ENCODE data around the gene ZBTB2. TPM values are rescaled to one million over a fixed set of nuclear protein-coding genes. Genes with fewer than 3 reads are reported as not detected.

ZBTB2 gene
- total RNA-seq, 1 experiment from 2014 or later = 31.4 TPM

DNA sequence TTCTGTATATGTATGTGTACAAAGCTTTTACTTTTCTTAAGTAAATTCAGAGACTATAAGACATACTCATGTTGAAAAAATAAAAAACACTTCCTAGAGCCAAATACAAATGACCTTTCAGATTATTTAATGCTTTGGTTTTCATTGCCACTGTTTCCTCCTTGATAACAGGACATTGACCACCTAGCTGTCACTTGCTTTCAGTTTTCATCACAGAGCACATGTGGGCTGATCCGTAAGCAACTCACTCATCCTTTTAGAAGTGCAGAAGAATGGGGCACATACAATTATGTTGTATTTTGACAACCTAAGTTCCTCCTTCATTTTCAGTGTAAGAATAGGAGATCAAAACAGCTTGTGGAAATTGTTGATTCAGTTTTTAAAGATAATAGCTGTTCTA, 6.2 kb downstream of the ZBTB2 start:
- peaks cover 3% of the 10 kb centered on the region for H3K79me1 ChIP-seq (ENCODE audit: insufficient read depth, low read depth, low read length, poor library complexity, severe bottlenecking)
- no peak overlapping the region for H3K14ac ChIP-seq (ENCODE audit: insufficient read depth, low read length)
- no peak overlapping the region for H2AK5ac ChIP-seq (ENCODE audit: insufficient read length, low read length)
- H4K20me1 ChIP-seq (ENCODE audit: control insufficient read depth, insufficient read depth, insufficient read length) = no peaks in the 10 kb centered on the region
- H3K4me2 ChIP-seq (ENCODE audit: insufficient read depth, insufficient read length, low read length) = no peak overlapping the region
- H3K4me1 Mint-ChIP-seq = peaks cover 15 to 25% of the 10 kb centered on the region in 2 experiments
- no peak overlapping the region for H4K5ac ChIP-seq (ENCODE audit: insufficient read length, low read depth, low read length)
- no peaks in the 10 kb centered on the region for H3K9me3 Mint-ChIP-seq
- no peak overlapping the region for H2AFZ ChIP-seq (ENCODE audit: low read length)
- no peak overlapping the region for H3K4me3 Mint-ChIP-seq
- no peak overlapping the region for H2BK5ac ChIP-seq (ENCODE audit: insufficient read length, low read length)
- TF ChIP-seq, protein P1, sequence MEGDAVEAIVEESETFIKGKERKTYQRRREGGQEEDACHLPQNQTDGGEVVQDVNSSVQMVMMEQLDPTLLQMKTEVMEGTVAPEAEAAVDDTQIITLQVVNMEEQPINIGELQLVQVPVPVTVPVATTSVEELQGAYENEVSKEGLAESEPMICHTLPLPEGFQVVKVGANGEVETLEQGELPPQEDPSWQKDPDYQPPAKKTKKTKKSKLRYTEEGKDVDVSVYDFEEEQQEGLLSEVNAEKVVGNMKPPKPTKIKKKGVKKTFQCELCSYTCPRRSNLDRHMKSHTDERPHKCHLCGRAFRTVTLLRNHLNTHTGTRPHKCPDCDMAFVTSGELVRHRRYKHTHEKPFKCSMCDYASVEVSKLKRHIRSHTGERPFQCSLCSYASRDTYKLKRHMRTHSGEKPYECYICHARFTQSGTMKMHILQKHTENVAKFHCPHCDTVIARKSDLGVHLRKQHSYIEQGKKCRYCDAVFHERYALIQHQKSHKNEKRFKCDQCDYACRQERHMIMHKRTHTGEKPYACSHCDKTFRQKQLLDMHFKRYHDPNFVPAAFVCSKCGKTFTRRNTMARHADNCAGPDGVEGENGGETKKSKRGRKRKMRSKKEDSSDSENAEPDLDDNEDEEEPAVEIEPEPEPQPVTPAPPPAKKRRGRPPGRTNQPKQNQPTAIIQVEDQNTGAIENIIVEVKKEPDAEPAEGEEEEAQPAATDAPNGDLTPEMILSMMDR (conservative IDR thresholded peaks at IDR 0.05) = no peak
- H4K8ac ChIP-seq (replicated peaks; ENCODE audit: insufficient read length, low read depth, low read length) = no peak overlapping the region
- H3K27ac ChIP-seq (ENCODE audit: insufficient read length, low read depth, low read length) = no peak overlapping the region
- H4K91ac ChIP-seq (ENCODE audit: insufficient read length, low read depth, low read length) = no peak overlapping the region
- DNase-seq = no peak
- H3K23ac ChIP-seq (ENCODE audit: insufficient read length, low read depth, low read length) = no peak overlapping the region
- peaks cover 13% of the 10 kb centered on the region; the same call in 1 of the 2 replicates for H3K79me2 ChIP-seq (ENCODE audit: insufficient read depth, low read length)
- no peak overlapping the region for H2BK120ac ChIP-seq (ENCODE audit: low read depth, low read length, poor library complexity, severe bottlenecking)
- WGBS (ENCODE audit: extremely low coverage, insufficient read length, low lambda C conversion rate) = no CpG with 5 or more reads among the region's 1 CpG
- H3T11ph ChIP-seq (ENCODE audit: low read length) = no peak overlapping the region
- no peaks in the 10 kb centered on the region for H3K27me3 Mint-ChIP-seq (ENCODE audit: low read depth)
- no peak overlapping the region for H3K4ac ChIP-seq (ENCODE audit: low read depth, low read length)
- peaks cover 2% of the 10 kb centered on the region; the same call in 1 of the 2 replicates for H3K4me1 ChIP-seq (ENCODE audit: insufficient read depth, low read length)
- no peak overlapping the region for H2BK15ac ChIP-seq (ENCODE audit: low read depth, low read length)
- H3K18ac ChIP-seq (ENCODE audit: insufficient read length, low read depth, low read length) = no peak overlapping the region
- no peak overlapping the region for H2BK12ac ChIP-seq (ENCODE audit: insufficient read length, low read depth, low read length)
- no peak overlapping the region for H3K56ac ChIP-seq (ENCODE audit: insufficient read length, low read depth, low read length)
- H3K23me2 ChIP-seq (ENCODE audit: insufficient read length, low read depth, low read length, poor library complexity, severe bottlenecking) = peaks cover 5% of the 10 kb centered on the region
- no peaks in the 10 kb centered on the region for H3K9me3 ChIP-seq (ENCODE audit: control insufficient read depth, low read depth, low read length)
- H3K27ac Mint-ChIP-seq = no peak overlapping the region
- no peak overlapping the region for H2BK20ac ChIP-seq (ENCODE audit: low read depth, low read length, poor library complexity, severe bottlenecking)
- H3K36me3 Mint-ChIP-seq (ENCODE audit: insufficient read depth in 1 of 3, low read depth in 3 of 3) = peaks cover 0 to 10% (median 2%) of the 10 kb centered on the region in 3 experiments; a peak in 3 of 7 replicates
- no peaks in the 10 kb centered on the region for H3K27me3 ChIP-seq (ENCODE audit: insufficient read depth, low read length)
- no peak overlapping the region for H3K9ac ChIP-seq (ENCODE audit: extremely low read depth, insufficient read length, low read length)
